Upper lobe of left lung (tissue), 4 donors: ENCODE measurements around the gene ACACA.

Experiments
- EP300 ChIP-seq, 4 donors: sonication (generic); formaldehyde crosslinking; IDR thresholded peaks; one replicate each; pipeline ENCODE4 v1.5.1; 2017; ENCODE audit warnings: antibody characterized with exemption in 4 of 4, control low read depth in 2 of 4
- POLR2A ChIP-seq, 4 donors: fragments of 450-650 bp; IDR thresholded peaks; one replicate each; pipeline ENCODE4 v1.5.1; 2016 to 2017; ENCODE audit warnings: antibody characterized with exemption in 4 of 4, mild to moderate bottlenecking in 2 of 4
- POLR2AphosphoS5 ChIP-seq, 2 donors: sonication (generic); formaldehyde crosslinking; IDR thresholded peaks; one replicate each; pipeline ENCODE4 v1.5.1; 2017; ENCODE audit warnings: antibody characterized with exemption in 2 of 2
- TF ChIP-seq, protein P1 (sequence below), 6 experiments: fragments of 450-650 bp in 4 of 6; fragments of 200-600 bp in 2 of 6; sonication (generic) in 2 of 6; IDR thresholded peaks; one replicate each; pipeline ENCODE4 v1.5.1; 2016 to 2019; ENCODE audit warnings: antibody characterized with exemption in 6 of 6

DNA sequence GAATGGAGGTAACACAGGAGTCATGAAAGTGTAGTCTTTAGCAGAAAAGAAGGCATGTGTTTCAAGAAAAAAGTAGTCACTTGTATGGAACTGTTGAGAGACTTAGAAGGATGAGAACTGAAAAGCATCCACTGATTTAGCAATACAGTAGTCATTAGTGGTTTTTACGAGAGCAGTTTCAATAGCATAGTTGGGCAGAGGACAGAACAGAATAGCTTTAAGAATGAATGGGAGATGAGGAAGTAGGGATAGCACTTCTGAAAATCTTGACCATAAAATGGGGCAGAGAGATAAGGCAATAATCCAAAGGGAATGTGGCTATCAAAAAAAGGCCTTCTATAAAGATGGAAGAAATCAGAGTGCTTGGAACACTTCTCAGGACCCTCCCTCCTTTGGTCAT, 95.7 kb downstream of the ACACA start:
- TF ChIP-seq, protein P1, sequence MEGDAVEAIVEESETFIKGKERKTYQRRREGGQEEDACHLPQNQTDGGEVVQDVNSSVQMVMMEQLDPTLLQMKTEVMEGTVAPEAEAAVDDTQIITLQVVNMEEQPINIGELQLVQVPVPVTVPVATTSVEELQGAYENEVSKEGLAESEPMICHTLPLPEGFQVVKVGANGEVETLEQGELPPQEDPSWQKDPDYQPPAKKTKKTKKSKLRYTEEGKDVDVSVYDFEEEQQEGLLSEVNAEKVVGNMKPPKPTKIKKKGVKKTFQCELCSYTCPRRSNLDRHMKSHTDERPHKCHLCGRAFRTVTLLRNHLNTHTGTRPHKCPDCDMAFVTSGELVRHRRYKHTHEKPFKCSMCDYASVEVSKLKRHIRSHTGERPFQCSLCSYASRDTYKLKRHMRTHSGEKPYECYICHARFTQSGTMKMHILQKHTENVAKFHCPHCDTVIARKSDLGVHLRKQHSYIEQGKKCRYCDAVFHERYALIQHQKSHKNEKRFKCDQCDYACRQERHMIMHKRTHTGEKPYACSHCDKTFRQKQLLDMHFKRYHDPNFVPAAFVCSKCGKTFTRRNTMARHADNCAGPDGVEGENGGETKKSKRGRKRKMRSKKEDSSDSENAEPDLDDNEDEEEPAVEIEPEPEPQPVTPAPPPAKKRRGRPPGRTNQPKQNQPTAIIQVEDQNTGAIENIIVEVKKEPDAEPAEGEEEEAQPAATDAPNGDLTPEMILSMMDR (IDR thresholded peaks at IDR 0.05): no peak
- TF ChIP-seq EP300 (IDR thresholded peaks at IDR 0.05) (no peak), POLR2AphosphoS5 (IDR thresholded peaks at IDR 0.05) (no peak), POLR2A (IDR thresholded peaks at IDR 0.05) (no peak)
